Stimulated activated CD4-positive, alpha-beta T cell treated with anti-CD3 and anti-CD28 coated beads, Interleukin-2, amount 100 ng/mL, for 24 hours (primary cell): Measurements from ENCODE around the gene HYI.

Source experiments
- DNase-seq, 2 donors: peaks; one replicate each; pipeline ENCODE4 v3.0.0-alpha.2; 2020

HYI gene

GRCh38 chr1:43444151-43444828 is 9.4 kb downstream of the HYI start:
- DNase-seq = no peak

DNA sequence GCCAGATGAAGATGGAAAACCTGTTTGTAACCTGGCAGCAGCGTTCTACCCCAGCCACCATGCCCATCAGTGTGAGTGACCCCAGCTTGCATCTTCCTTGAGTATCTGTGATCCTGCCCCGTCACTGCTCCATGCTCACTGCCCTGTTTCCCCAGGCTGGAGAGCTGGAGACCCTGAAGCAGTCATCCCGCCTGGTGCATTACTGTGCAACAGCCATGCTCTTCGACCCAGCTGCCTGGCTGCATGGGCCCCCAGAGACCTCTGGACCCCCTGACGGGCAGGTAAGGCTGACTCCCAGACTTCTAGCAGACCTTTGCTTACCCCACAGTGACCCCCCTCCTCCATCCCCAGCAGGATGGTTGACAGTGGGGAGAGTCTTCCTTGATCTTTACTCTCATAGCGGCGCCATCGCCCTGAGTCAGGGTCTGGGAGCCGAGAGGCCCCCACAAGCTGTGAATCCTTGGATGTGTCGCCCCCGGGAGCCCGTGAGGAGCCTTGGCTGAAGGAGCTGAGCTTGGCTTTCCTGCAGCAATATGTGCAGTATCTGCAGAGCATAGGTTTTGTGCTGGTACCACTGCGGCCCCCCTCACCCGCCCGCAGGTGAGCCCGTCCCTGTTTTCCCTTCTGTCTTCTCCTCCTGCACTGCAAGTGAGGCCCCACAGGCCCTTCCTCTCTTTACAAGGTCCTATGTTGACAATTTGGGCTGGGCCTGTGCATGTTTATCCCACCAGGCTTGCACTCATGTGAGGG is 10.4 kb downstream of the HYI start:
- DNase-seq = no peak

DNA sequence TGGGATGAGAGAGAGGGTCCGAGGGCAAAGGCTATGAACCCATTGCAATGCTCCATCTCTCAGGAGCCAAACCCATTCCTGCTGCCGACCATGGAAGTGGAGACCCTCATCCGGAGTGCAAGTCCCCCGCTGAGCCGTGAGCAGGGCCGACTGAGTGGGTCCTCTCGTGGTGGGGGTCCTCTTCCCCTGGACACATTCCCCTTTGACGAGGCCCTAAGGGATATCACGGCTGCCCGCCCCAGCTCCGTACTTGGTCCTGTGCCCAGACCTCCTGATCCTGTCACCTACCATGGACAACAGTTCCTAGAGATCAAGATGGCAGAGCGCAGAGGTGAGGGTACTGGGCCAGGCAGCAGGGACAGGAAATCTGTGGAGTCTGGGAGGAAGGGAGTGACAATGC is 11.0 kb downstream of the HYI start:
- DNase-seq = no peak

DNA sequence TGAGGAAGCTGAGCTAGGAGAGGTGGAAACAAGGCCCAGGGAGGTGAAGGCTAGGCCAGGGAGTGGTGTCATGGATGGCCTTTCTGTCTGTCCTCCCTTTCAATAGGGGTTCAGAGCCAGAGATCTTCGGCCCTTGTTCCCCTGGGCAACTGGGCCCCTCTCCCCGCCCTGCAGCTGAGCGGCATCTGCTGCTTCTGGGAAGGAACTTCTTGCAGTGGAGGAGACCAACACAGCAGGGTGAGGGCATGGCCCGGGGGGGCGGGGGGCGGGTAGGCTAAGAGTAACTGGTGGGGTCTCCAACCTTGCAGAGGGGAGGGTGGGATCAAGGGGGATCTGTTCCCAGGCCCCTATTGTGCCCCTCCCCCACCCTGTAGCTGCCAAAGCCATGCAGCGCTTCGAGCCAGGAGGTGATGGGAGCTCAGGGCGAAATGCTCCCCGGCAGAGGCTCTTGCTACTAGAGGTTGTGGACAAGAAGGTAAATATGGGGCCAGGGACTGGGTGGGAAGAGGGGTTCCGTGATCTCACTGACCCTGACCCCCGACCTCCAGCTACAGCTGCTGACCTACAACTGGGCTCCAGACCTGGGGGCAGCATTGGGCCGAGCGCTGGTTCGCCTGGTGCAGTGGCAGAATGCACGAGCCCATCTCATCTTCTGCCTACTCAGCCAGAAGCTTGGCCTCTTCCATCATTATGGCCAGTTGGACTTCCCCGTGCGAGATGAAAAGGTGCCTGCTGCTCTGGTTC is 11.7 kb downstream of the HYI start:
- DNase-seq = no peak

GRCh38 chr1:43441166-43441893 is 12.4 kb downstream of the HYI start:
- DNase-seq = no peak

DNA sequence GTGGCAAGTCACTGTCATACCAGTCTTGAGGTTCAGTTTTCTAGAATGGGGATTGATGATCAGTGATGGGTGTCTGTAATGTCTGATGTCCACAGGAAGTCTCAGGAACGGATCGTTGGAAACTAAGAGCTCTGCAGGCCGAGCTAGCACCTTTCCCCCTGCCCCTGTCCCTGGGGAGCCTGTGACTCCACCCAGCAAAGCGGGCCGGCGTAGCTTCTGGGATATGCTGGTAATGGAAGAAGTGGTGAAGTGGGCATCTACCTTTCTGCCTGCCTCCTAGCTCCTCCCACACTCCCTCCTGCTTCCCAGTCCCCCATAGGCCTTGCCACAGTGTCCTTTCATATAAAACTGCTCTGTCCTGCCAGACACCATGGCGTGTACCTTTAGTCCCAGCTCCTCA is 13.4 kb downstream of the HYI start:
- no peak for DNase-seq

GRCh38 chr1:43439781-43440180 is 13.9 kb downstream of the HYI start:
- DNase-seq = no peak

- DNase-seq = no peak
Measured at GRCh38 chr1:43438953-43439581, 14.7 kb downstream of the HYI start.

DNA sequence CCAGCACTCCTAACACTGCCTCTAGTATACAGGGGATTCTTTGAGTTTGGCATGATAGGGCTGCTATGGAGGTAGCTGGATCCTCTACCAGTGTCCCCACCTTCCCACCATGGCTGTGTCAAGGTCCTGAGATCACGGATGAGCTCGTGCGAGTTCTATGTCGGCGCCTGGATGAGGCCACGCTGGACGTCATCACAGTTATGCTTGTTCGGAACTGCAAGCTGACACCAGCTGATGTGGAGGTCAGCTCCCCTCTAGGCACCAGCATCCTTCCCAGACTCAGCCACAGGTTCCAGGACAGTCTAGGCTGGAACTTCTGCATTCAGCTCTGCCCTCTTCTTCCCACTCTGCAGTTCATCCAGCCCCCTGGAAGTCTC is 15.2 kb downstream of the HYI start:
- no peak for DNase-seq

DNA sequence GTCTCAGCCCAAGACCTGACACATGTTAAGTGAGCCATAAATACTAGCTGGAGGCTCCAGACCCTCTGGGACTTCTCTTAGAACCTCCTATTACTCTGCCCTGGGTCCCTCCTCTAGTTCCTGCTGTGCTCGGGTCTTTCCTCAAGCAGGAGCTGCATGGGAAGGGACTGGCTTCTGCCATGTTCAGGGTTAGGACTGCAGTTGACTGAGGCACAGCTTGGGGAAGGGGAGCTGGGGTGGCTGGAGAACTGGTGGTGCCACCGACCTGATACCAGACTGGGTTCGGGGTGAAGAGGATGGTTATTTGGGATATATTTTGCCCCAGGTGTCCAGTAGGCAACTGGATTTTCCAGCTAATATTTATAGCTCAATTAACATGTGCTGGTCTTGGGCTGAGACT is 15.7 kb downstream of the HYI start:
- no peak for DNase-seq

DNA sequence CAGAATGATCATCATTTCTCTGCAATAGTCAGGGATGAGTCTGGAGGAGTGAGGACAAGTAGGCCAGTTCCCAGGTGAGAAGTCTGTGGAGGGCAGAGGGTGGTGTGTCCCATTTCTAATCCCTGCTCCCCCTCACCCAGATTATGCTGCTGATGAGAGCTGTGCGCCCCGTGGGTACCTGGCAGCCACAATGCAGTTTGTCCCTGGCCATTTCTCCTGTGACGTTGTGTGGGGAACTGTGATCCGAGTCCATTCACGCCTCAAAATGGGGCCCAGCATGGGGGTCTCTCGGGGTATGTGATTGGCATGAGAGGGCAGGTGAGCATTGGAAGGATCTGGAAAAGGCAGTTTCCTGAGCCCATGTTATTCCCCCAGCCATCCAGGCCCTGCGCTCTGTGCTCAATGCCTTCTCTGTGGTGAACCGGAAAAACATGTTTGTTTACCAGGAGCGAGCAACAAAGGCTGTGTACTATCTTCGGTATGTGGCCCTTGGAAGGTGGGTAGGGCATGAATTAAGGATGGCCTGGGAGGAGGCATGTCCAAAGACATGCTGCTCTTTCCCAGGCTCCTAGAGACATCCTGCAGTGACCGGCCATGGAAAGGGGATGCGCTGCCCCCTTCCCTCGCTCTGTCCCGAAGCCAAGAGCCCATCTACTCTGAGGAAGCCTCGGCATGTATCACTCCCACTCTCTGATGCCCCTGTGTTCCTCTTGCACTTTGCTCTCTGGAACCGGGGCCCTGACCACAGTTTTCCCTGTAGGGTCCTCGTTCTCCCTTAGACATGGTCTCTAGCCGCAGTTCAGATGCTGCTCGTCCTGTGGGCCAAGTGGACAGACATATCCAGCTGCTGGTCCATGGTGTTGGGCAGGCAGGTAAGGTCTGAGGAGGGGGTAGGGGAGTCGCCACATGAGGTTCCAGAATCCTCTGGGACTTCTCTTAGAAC is 16.4 kb downstream of the HYI start:
- no peak for DNase-seq

GRCh38 chr1:43436371-43436770 is 17.4 kb downstream of the HYI start:
- no peak for DNase-seq

DNA sequence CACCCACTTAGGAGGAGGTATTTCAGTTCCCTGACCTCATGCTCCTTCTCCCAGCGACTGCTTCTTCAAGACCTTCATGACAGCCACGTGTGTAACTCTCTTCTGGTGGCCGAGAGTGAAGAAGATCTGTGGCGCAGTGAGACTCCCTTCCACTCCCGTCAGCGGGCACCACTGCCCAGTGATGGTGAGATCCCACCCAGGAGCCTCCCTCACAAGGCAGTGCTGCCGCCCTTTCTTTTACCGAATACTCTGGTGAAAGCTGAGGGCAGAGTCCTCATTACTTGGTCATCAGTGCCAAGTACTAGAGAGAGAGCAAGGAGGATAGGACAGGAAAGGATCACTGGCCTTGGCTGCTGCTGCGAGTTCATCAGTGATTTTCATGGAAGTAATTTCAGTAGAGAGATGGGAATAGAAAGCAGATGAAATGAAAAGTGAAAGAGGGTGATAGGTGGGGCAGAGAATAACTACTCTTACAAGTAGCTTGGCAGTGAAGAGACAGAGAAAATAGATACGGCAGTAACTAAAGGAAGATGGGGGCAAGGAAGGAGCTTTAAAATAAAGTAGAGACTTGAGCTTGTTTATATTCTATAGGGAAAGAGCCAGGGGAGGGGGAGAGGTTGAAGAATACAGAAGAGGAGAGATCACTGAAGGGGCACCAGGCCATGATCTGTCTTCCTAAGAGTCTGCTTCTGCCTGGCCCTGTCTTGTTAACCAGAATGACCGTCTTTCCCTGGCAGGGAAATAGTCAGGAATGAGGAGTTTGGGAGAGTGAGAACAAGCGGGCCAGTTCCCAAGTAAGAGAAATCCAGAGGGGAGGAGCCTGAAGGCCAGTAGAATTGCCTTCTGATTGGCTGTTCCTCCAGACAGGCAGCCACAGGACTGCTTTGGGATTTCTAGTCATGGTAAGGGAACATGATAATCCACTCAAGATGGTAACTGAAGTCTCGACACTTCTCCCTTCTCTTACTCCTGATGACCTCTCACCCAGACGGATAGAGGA is 18.3 kb downstream of the HYI start:
- no peak for DNase-seq

- no peak for DNase-seq
Measured at GRCh38 chr1:43434256-43434655, 19.5 kb downstream of the HYI start.

DNA sequence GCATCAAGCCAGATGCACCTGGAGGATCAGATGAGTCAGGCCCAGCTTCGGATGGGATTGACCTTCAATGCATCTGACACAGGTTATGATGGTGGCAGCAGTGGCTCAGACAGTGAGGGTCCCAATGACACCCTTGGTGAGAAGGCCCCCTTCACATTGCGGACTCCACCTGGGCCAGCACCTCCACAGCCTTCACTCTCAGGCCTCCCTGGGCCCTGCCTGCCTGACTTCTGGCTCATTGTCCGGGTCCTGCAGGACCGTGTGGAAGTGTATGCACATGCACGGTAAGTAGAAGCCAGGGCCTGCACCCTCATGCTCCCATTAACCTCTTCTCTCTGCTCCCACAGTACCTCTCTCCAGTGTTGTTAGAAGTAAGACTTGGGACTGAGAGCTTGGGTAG is 20.8 kb downstream of the HYI start:
- DNase-seq = no peak

- DNase-seq = no peak
Measured at GRCh38 chr1:43432171-43432860, 21.4 kb downstream of the HYI start.

- DNase-seq = no peak
Measured at GRCh38 chr1:43431676-43432075, 22.1 kb downstream of the HYI start.

DNA sequence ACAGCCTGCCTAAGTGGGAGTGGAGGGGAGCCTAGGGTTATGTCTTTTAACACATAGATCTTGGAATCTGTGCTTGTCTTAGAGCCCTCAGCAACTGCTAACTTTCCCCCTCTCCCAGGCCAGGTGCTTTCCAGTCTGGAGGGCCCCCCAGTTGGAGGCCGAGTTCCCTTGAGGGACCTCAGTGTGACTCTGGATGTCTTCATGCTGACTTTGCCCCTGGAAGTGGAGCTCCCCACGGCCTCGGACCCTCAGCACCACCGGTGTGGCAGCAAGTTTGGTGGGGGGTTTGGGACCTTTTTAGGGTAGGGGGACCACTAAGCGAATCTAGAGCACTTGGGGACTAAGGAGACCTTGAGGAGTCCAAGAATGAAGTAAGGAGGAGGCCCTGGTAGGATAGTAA is 22.9 kb downstream of the HYI start:
- DNase-seq = no peak

DNA sequence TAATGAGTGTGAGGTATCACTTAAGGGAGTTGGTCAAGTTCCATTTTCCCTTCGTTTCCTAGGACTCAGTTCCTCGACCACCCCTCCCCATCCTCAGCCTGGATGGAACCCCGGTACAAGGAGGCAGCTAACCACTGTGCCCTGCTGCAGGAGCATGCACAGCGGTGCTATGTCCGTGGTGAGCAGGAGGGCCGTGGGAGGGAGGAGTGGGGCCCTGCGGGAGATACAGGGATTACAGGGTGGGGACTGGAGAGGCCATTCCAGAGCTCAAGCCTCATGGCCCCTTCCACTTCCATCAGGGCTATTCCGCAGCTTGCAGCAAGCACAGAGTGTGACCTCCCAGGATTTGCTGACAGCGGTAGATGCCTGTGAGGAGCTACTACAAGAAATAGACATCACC is 25.8 kb downstream of the HYI start:
- no peak for DNase-seq

GRCh38 chr1:43427524-43427923 is 26.2 kb downstream of the HYI start:
- DNase-seq = no peak
